NCI-H82 treated with DMSO at 0.1 percent for 48 hours (cell line): ENCODE data around the gene RASGEF1C.

Experiments
- DNase-seq: peaks from one replicate; lab custom pipeline; 2025; ENCODE audit not compliant: unreplicated experiment; lab: John Stamatoyannopoulos, UW

Gene RASGEF1C

DNA sequence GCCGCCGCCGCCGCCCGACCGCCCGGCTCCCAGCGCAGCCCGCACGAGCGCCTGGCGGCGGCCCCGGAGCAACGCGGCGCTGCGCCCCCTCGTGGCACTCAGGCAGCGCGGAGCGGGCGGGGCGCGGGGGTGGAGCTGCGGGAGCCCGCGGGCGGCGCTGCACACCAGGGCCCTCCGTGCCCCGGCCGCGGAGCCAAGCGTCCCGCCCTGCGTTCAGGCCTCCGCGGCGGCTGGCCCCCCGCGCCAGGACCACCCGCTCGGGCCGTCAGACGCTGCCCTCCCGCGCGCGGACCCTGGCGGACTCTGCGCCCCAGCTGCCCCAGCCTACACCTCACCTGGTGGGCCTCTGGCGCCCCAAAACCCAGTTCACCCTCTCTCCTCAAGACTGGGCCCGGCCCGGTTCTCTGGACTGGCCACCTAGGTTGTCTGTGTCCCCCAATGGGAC lies at the start of gene RASGEF1C:
Gene RASGEF1C (minus strand): TSS at position 75 of the 445 bp plus-strand sequence. CDS start 71,159 bp downstream, outside the sequence.
- DNase-seq, result no peak

GRCh38 chr5:180253036-180253824 lies 44.2 kb upstream of the RASGEF1C start:
- no peak for DNase-seq

DNA sequence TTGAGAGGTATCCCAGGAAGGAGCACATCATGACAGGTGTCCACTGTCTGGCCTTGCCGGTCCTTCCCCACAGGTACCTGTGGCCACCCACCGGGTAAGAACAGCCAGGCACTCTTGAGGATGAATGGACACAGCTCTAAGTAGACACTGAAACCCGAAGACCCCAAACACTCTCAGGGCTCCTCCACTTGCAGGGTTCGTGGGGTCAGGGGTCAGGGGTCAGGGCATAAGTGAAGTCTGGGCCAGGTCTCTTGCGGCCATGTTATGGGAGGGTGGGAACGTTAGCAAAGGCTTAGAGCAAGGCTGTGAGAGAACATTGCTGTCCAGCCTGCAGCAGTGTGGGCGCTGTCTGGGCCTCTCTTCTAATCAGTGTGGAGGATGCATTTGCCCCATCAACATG lies 42.9 kb upstream of the RASGEF1C start:
- no peak for DNase-seq

- no peak for DNase-seq
Observed at GRCh38 chr5:180251141-180251540, 42.1 kb upstream of the RASGEF1C start.

GRCh38 chr5:180250329-180250728 lies 41.3 kb upstream of the RASGEF1C start:
- no peak for DNase-seq

DNA sequence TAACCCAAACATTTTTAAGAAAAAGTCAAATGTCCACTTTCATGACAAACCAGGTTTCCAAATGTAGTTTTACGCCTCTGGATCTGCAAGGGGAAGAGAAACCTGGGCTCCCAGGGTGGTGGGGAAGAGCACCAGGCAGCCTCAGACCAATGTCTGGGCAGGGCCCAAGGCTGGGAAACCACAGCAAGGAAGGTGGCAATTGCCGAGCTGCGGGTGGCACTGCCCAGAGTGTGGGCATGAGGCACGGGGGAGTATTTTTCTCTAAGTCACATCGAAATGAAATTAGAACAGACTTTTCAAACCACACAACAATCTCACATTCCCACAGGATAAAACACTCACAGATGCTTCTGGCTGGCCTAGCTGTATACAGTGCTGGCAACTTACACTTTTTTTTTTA lies 32.6 kb upstream of the RASGEF1C start:
- no peak for DNase-seq

DNA sequence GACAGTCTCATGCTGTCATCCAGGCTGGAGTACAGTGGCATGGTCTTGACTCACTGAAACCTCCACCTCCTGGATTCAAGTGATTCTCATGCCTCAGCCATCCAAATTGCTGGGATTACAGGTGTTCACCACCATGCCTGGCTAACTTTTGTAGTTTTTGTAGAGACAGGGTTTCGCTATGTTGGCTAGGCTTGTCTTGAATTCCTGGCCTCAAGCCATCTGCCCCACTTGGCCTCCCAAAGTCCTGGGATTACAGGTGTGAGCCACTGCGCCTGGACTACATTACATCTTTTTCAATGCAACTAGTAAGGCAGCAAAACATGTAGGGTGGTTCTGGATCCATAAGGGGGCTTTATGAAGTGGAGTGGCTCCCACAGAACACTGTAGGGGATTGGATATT lies 29.6 kb upstream of the RASGEF1C start:
- DNase-seq, result no peak

- no peak for DNase-seq
Observed at GRCh38 chr5:180235846-180236245, 26.8 kb upstream of the RASGEF1C start.

- no peak for DNase-seq
Observed at GRCh38 chr5:180235077-180235476, 26.1 kb upstream of the RASGEF1C start.

GRCh38 chr5:180234271-180234670 lies 25.3 kb upstream of the RASGEF1C start:
- DNase-seq, result no peak

- no peak for DNase-seq
Observed at GRCh38 chr5:180233729-180234128, 24.7 kb upstream of the RASGEF1C start.

- no peak for DNase-seq
Observed at GRCh38 chr5:180230017-180230416, 21.0 kb upstream of the RASGEF1C start.

GRCh38 chr5:180222056-180222455 lies 13.0 kb upstream of the RASGEF1C start:
- DNase-seq, result no peak

DNA sequence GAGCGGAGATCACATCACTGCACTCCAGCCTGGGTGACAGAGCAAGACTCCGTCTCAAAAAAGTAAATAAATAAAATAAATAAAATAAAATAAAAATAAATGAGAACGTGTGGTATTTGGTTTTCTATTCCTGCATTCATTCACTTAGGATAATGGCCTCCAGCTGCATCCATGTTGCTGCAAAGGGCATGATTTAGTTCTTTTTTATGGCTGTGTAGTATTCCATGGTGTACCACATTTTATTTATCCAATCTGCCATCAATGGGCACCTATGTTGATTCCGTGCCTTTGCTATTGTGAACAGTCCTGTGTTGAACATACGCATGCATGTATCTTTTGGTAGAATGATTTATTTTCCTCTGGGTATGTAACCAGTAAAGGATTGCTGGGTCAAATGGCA lies 8.8 kb upstream of the RASGEF1C start:
- DNase-seq, result no peak

GRCh38 chr5:180216646-180217171 lies 7.7 kb upstream of the RASGEF1C start:
- no peak for DNase-seq

GRCh38 chr5:180215783-180216630 lies 7.0 kb upstream of the RASGEF1C start:
- DNase-seq, result no peak

DNA sequence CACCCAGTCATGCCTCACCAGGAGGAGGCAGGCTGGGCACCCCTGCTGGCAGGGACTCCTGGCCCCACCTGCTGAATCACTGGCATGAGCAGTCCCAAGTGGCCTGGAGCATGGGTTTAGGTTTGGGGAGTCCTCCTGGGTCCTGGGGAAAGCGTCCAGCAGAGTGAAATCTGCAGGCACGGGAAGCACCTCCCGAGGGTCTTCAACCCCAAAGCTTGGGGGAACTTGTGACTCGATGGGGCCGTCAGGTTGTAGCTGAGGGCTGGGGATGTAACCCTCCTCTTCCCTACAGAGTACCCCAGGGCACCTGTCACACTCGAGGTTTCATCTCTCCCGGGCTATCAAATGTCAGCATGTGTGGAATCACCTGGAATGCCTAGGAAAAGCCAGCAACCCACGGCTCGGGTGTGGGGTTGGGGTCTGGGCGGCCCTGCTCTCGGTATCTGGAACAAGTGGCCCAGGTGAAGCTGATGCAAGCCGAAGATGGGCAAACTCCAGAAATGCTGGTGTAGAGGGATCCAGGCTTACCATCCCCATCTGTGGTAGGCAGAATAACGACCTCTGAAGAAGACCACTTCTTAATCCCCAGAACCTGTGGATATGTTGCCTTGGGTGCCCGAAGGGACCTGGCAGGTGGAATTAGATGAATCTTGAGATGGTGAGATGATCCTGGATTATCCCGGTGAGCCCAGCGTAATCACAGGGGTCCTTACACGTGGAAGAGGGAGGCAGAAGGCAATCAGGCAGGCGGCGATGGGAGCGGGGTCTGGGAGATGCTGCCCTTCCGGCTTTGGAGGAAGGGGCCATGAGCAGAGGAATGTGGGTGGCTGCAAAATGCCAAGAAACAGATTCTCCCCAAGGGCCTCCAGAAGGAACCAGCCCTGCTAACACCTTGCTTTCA lies 6.1 kb upstream of the RASGEF1C start:
- DNase-seq, result no peak

DNA sequence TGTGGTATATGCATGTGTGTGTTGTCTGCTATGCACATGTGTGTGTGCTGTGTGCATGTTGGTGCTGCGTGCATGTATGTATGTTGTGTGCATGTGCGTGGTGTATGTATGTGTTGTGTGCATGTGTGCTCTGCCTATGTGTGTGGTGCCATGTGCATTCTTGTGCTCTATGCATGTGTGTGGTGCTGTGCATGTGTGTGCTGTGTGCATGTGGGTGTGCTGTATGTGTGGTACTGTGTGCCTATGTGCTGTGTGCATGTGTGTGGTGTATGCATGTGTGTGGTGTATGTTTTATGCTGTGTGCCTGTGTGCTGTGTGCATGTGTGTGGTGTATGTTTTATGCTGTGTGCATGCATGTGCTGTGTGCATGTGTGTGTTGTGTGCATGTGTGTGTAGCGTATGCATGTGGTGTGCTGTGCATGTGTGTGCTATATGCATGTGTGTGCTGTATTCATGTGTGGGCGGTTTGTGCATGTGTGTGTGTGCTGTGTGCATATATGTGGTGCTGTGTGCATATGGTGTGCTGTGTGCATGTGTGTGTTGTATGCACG lies 4.7 kb upstream of the RASGEF1C start:
- no peak for DNase-seq

- DNase-seq, result no peak
Observed at GRCh38 chr5:180213256-180213600, 4.2 kb upstream of the RASGEF1C start.

DNA sequence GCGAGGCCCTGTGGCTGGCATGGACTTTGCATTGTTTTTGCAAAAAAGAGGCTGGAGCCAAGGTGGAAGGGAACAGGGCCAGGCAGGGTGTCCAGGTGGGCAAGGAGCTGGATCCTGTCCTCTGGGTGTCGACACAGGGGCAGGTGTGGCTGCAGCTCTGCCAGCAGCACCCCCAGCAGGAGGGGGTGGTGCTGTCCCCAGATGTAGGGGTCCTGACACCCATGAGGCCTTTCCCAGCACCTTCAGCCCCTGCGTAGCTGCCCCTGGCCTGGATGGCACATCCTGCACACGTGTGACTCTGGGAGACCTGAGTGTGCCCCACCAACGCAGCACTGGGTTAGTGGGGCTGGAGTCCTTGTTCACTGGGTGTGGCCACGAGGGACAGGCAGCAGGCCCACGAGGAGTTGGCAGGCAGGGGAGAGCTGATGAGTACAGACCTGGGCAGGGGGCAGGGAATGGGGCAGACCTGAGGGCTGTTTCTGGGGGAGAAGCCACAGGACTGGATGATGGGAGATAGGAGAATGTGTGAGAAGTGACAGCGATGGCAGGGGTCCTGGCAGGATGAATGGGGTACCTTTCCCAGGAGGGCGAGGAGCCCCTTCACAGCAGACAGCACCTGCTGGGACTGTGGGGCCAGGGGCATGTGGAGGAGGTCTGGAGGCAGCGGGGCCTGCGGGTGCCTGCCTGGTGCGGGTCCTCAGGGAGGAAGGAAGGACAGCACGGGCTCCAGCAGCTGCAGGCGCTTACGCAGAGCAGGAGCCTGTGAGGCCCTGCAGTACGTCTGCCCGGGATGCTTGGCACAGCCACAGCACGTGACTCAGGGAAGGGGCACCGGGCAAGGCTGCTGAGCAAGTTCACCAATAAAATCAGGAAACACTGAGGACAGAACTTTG lies 3.6 kb upstream of the RASGEF1C start:
- DNase-seq, result no peak
